NB4 (cell line): ENCODE data around the gene FAM161B.

Experiments used
- POLR2A ChIP-seq: IDR thresholded peaks from 2 replicates; pipeline ENCODE4 v1.6.1; 2011; ENCODE audit warnings: mild to moderate bottlenecking; ENCODE audit not compliant: insufficient read length; ENCODE audit errors: extremely low read depth
- TF ChIP-seq, protein P1 (sequence below): IDR thresholded peaks from one replicate; pipeline ENCODE4 v1.5.1; 2012; ENCODE audit warnings: low read depth, low read length

- TF ChIP-seq, protein P1, sequence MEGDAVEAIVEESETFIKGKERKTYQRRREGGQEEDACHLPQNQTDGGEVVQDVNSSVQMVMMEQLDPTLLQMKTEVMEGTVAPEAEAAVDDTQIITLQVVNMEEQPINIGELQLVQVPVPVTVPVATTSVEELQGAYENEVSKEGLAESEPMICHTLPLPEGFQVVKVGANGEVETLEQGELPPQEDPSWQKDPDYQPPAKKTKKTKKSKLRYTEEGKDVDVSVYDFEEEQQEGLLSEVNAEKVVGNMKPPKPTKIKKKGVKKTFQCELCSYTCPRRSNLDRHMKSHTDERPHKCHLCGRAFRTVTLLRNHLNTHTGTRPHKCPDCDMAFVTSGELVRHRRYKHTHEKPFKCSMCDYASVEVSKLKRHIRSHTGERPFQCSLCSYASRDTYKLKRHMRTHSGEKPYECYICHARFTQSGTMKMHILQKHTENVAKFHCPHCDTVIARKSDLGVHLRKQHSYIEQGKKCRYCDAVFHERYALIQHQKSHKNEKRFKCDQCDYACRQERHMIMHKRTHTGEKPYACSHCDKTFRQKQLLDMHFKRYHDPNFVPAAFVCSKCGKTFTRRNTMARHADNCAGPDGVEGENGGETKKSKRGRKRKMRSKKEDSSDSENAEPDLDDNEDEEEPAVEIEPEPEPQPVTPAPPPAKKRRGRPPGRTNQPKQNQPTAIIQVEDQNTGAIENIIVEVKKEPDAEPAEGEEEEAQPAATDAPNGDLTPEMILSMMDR = no peak
- no peak for TF ChIP-seq POLR2A
Observed at GRCh38 chr14:73995977-73996378, 46.1 kb upstream of the FAM161B start.
